HG02938 (cell line): ENCODE measurements around the gene PIP4K2B.
"Not testable (repeated sequence)": the region's sequence is repeated elsewhere in the genome, so short reads cannot be mapped to it uniquely, and the experiment has no call there.

Experiments
- ATAC-seq: cut with Tn5 transposase; IDR thresholded peaks from one replicate; pipeline ENCODE4 v1.9.1; 2021; ENCODE audit warnings: mild to moderate bottlenecking, moderate library complexity; ENCODE audit not compliant: unreplicated experiment

PIP4K2B gene

DNA sequence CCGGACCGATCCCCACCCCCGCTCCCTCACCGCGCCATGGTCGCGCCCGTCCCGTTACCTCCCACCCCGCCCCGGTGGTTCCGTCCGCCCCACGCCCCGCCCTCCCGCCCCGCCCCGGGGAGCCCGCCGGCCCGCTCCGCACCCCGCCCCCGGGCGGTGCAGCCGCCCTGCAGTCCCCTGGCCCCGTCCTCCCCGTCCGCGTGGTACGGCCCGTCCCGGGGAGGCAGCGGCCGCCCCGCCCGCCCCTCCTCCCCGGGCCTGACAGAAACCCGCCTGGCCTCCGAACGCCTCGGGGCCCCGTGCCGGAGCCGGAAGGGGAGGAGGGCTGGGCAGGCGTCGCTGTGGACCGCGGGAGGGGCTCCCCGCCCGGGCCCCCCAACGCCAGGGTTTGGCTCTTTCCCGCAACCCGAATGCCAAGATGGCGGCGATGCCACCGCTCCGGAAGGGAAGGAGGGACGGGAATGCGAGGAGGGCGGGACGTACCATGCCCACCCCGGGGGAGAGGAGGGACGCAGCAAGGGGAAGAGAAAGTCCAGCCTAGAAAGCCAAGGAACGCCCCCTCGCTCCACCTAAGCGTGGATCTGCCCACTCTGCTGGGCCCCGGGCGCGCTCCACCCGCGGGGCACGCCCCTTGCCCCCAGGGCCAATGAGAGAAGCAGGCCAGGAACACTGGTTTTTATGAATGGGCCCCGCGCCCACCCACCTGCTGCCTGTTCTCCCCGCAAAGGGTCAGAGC is at the start of gene PIP4K2B:
PIP4K2B (minus strand) TSS at position 56 of the 736 bp plus-strand sequence. CDS start 132 bp downstream, outside the sequence.
- peak; percentile 72 for ATAC-seq

DNA sequence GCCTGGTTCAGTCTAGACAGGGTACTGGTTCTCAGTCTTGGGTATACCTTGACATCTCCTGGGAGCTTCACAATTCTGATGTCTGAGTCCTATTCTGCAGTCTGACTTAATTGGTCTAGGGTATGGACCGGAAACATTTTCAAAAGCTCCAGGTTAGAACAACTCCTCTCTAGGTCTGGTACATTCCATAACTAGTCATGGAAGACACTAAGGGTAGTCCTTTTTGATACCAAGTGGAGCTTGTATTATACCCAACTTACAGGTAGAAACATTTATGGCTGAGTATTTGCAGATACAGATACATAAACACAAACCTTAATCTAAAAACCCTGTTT is 49.2 kb upstream of the PIP4K2B start:
- ATAC-seq: no peak

DNA sequence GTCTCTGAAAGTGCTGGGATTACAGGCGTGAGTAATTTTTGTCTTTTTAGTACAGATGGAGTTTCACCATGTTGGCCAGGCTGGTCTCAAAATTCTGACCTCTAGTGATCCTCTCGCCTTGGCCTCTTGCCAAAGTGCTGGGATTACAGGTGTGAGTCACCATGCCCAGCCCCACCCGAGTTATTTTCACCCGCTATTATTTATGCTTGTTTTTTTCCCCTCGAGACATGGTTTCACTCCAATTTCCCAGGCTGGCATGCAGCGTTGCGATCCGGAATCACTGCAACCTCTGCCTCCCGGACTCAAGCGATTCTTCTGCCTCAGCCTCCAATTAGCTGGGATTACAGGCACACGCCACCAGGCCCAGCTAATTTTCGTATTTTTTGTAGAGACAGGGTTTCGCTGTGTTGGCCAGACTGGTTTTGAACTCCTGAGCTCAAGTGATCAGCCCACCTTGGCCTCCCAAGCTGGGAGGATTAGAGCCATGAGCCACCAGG is 45.0 kb upstream of the PIP4K2B start:
- ATAC-seq: no peak

- ATAC-seq: no peak
Measured at GRCh38 chr17:38825762-38826247, 26.4 kb upstream of the PIP4K2B start.

DNA sequence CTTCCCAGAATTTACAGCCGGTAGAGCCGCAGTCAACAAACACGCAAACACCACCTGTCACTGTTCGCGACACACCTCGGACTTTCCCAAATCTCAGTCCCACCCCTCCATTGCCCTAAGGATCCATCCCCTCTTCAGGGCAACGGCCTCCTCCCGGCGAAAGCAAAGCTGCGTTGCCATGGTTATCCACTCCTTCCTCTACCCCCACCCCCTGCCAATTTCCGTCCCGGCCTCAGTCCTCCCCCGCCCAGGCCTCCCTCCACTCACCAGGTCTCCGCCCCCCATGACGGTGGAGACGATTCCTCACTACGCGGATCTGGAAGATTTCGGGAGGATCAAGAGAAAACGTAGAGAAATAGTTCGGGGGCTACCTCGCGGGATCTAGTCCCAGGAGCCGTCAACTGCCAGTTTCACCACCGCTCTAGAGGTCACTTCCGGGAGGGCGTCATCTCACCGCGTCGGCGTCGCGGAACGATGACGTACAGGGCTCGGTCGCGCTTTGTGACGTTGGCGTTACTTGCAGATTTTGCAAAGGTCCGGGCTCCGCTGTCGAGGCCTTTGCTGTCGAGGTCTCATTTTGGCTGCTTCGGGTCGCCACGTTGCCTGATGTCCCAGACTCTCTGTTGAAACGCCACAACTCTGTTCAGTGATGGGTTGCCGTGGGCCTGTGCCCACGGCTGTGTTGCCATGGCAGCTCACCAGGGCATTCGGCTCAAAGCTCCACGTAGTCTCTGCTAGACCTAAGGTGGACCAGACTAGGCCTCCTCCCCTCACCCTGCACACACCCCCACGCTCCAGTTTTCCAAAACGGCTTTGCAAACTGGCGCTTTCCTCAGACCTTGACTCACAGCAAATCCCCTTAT is 25.8 kb upstream of the PIP4K2B start, which contains the start of gene CWC25:
CWC25 (minus strand) TSS at position 423 of the 863 bp plus-strand sequence; CDS start at position 285, 138 bp downstream.
- peak; percentile 77 for ATAC-seq

DNA sequence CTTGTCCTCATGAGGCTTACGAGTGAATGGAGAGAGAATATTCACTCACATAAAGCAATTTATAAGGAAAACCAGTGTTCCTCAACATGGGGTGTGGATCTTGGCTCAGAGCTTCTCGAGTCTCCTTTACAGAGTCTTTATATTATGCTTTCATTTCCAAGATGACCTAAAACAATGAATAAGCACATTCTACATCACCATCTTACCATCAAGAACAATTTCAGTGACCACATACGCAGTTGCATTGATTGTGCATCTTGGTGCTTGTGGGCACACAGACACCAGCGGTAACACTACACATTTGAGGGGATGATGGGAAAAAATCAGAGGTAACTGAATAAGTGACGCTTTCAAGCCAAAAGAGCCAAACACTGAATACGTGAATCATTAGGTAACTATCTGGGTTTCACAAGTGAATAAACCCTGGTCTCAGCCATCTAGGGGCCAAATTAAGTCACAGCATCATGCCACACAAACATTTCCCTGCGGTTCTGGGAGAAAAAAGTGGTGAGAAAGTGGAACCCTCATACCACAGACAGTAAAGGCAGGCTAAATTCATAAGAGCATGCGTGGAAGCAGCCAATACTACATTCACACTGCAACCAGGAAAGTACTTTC is 16.3 kb upstream of the PIP4K2B start:
- no peak for ATAC-seq

GRCh38 chr17:38809828-38810227 is 10.5 kb upstream of the PIP4K2B start:
- ATAC-seq: no peak

GRCh38 chr17:38800237-38800760 is 943 bp upstream of the PIP4K2B start:
- ATAC-seq: no peak

- peak; percentile 27 for ATAC-seq
Measured at GRCh38 chr17:38798614-38799500, 499 bp downstream of the PIP4K2B start.

- ATAC-seq: no peak
Measured at GRCh38 chr17:38797828-38798227, 1.5 kb downstream of the PIP4K2B start.

GRCh38 chr17:38797158-38797490 is 2.2 kb downstream of the PIP4K2B start:
- no peak for ATAC-seq

- no peak for ATAC-seq
Measured at GRCh38 chr17:38796451-38797157, 2.8 kb downstream of the PIP4K2B start.

DNA sequence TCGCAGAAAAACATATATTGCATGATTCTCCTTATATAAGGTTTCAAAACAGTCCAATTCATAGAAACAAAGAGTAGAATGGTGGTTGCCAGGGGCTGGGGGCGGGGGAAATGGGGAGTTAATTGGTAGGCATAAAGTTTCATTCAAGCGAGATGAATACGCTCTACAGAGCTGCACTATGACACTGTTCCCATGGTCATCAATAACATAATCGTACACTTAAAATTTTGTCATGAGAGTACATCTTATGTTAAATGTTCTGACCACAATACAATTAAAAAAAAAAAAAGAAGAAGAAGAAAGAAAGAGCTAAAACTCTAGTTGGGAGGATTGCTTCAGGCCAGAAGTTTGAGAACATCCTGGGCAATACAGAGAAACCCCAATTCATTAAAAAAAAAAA is 5.1 kb downstream of the PIP4K2B start:
- ATAC-seq: no peak

- no peak for ATAC-seq
Measured at GRCh38 chr17:38791162-38791561, 8.2 kb downstream of the PIP4K2B start.

GRCh38 chr17:38790148-38790707 is 9.1 kb downstream of the PIP4K2B start:
- ATAC-seq: not testable (repeated sequence)

GRCh38 chr17:38789185-38789584 is 10.2 kb downstream of the PIP4K2B start:
- no peak for ATAC-seq

GRCh38 chr17:38787999-38788398 is 11.4 kb downstream of the PIP4K2B start:
- ATAC-seq: not testable (repeated sequence)

DNA sequence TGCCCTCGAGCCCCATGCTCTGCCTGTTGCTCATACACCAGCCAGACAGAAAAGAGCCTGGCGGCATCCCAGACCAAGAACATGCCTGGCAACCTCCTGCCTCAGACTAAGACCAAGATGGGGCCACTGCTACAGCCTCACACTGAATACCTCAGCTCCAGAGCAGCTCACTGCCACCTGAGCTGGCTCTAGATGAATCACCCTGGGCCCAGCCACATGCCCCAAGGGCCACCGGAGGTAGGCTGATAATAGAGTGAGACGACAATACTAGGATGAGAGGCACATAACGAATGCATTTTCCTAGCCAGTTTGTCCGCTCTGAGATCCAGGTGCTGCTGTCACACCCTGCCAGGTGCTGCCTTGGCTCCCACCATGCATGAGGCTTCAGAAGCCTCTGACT is 13.0 kb downstream of the PIP4K2B start:
- no peak for ATAC-seq

DNA sequence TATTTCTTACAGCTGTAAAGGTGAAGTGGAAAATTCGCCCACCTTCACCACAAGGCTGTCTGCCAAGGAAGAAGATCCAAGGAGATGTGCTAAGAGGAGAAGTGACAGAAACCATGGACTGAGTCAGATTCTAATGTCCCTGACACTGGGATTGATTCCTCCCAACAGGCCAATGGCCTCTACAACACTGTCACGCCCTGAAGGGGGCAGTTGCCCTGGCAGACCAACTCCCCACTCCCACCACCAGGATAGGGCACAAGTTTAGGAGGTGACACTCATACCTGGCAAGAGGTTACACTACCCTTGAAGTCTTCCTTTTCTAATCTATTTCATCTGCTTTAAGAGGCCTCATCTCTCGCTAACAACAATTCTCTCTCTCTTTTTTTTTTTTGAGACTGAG is 16.1 kb downstream of the PIP4K2B start:
- ATAC-seq: no peak
